ENCODE measurements around the gene ABCG1. TPM values are rescaled to one million over a fixed set of nuclear protein-coding genes. Genes with fewer than 3 reads are reported as not detected.

Gene ABCG1
- total RNA-seq, 2 experiments from 2014 or later: 11.6 to 16.3 TPM

DNA sequence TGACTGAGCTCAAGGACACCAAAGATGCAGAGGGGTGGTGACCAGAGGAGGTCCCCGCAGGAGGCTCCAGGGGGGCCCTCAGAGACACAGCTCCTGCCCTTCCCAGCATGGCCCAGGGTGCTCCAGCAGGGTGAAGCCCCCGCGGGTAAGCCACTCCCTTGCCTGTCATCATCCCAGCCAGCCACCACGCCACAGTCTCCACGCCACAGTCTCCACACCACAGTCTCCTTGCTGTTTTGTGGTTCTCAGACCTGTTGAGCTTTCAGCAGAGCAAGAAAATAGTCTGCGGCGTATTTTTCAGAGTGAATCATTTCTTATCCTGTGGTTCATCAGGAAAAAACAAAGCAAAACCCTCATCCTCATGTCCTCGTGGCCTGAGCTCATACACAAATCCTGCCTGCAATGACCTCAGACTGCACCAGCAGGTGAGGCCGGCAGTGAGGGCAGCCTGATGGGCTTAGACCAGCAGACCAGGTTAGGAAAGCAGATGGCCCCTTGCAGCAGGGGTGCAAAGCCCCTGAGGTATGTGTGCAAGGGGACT is 25.7 kb upstream of the ABCG1 start:
- H3K27me3 Mint-ChIP-seq: peaks cover 2% of the 10 kb centered on the region
- no peaks in the 10 kb centered on the region for H3K9me3 Mint-ChIP-seq (ENCODE audit: low read depth)
- peaks cover 58% of the 10 kb centered on the region for H3K4me1 Mint-ChIP-seq
- ChIA-PET CTCF (interaction anchor here (0.6 to 1.3 kb wide), 4 partner anchors 8 to 66 kb away, joined by 3 to 8 read pairs (median 4); no protein-coding TSS in a partner anchor), POLR2A (interaction anchor here (0.7 to 1.1 kb wide), 3 partner anchors 11 to 45 kb away, joined by 3 to 5 read pairs (median 3); no protein-coding TSS in a partner anchor)
- intact Hi-C loops (cut with DNase I, micrococcal nuclease): no loop called here
- peak overlapping the region; percentile 52 for H3K27ac Mint-ChIP-seq
- DNase-seq (peak; percentile 81), ATAC-seq (peak; percentile 43)
- no peak overlapping the region for H3K4me3 Mint-ChIP-seq
- H3K36me3 Mint-ChIP-seq (ENCODE audit: low read depth): no peaks in the 10 kb centered on the region

DNA sequence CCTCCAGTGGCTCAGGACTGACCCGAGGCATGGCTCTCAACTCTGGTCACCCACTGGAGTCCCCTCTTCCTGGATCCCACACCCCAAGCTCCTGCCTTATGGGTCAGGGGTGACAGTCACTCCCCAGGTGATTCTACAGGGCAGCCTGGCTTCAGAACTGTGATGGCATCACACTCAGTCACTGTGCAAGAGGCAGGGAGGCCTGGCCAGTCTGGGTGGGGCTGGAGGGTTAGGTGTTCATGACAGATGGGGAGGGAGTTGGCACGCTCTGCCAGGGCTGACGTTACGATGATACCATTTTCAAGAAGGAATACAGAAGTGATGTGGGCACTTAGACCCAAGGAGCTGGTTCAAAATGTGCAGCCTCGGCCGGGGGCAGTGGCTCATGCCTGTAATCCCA is 25.2 kb upstream of the ABCG1 start:
- no peak overlapping the region for H3K4me3 Mint-ChIP-seq
- intact Hi-C loops (cut with DNase I, micrococcal nuclease): no loop called here
- CTCF ChIA-PET: interaction anchor here (0.7 kb wide), 1 partner anchor 26 kb away, joined by 5 read pairs; no protein-coding TSS in a partner anchor
- DNase-seq: no peak
- H3K27me3 Mint-ChIP-seq: peaks cover 2% of the 10 kb centered on the region
- no peaks in the 10 kb centered on the region for H3K9me3 Mint-ChIP-seq (ENCODE audit: low read depth)
- no peak overlapping the region for H3K27ac Mint-ChIP-seq
- ATAC-seq: no peak
- H3K4me1 Mint-ChIP-seq: peaks cover 58% of the 10 kb centered on the region
- POLR2A ChIA-PET: no interaction called here
- no peaks in the 10 kb centered on the region for H3K36me3 Mint-ChIP-seq (ENCODE audit: low read depth)

DNA sequence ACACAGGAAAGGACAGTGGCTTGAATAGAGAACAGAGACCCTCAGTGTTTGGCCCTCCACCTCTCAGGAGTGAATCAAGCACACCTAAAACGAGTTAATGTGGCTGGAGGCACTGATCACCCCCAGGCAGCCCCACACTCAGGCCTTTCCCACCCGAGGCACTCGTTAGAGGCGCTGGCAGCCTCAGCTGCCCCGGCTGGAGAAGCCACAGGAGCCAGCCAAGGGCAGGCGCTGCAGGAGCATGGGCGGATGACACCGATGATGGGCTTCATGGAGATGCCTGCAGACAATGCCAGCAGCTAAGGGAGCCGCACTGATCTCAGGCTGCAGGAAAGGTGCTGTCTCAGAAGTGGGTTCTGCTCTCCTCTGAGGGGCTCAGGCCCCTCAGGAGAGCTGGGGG is 24.1 kb upstream of the ABCG1 start:
- Mint-ChIP-seq H3K36me3 (ENCODE audit: low read depth) (no peaks in the 10 kb centered on the region), H3K27me3 (peaks cover 2% of the 10 kb centered on the region), H3K4me1 (peaks cover 61% of the 10 kb centered on the region), H3K27ac (no peak overlapping the region), H3K4me3 (no peak overlapping the region), H3K9me3 (ENCODE audit: low read depth) (no peaks in the 10 kb centered on the region)
- POLR2A ChIA-PET: no interaction called here
- DNase-seq (no peak), ATAC-seq (no peak)
- CTCF ChIA-PET: interaction anchor here (0.6 to 0.7 kb wide), 2 partner anchors 45 to 48 kb away, joined by 3 read pairs; no protein-coding TSS in a partner anchor
- intact Hi-C loops (cut with DNase I, micrococcal nuclease): no loop called here

DNA sequence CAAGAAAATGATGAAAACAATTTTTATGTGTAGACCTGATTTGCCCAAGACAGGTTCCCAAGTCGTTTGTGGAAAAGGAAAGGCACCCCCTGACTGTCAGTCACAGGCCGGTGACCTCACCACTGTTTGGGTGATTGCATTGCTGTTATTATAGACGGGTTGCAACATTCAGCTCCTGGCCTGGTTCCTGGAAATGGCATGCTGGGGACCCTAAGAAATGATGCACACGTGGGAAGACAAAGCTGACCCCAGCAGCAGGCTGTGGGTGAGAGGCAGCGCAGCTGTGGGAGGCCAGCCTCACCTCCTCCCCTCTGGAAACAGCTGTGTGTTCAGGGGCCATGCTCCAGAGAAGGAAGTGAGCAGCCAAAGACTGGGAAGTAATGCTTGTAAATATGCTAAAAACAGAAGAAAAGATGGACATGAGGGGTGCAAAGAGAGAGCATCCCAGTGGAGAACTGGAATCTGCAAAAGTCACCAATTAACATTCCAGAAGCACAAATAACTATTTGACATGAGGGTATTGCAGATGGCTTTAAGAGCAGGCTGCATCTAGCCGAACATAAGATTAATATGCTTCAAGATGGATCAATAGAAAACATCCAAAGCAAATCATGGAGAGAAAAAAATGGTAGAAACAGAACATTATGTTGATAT is 23.4 kb upstream of the ABCG1 start:
- Mint-ChIP-seq H3K4me3 (no peak overlapping the region), H3K27ac (no peak overlapping the region), H3K27me3 (peaks cover 2% of the 10 kb centered on the region), H3K36me3 (ENCODE audit: low read depth) (no peaks in the 10 kb centered on the region), H3K4me1 (peaks cover 61% of the 10 kb centered on the region), H3K9me3 (ENCODE audit: low read depth) (no peaks in the 10 kb centered on the region)
- ChIA-PET POLR2A (no interaction called here), CTCF (interaction anchor here (0.7 kb wide), 1 partner anchor 45 kb away, joined by 3 read pairs; no protein-coding TSS in a partner anchor)
- ATAC-seq: no peak
- DNase-seq: no peak
- intact Hi-C loops (cut with DNase I, micrococcal nuclease): no loop called here

DNA sequence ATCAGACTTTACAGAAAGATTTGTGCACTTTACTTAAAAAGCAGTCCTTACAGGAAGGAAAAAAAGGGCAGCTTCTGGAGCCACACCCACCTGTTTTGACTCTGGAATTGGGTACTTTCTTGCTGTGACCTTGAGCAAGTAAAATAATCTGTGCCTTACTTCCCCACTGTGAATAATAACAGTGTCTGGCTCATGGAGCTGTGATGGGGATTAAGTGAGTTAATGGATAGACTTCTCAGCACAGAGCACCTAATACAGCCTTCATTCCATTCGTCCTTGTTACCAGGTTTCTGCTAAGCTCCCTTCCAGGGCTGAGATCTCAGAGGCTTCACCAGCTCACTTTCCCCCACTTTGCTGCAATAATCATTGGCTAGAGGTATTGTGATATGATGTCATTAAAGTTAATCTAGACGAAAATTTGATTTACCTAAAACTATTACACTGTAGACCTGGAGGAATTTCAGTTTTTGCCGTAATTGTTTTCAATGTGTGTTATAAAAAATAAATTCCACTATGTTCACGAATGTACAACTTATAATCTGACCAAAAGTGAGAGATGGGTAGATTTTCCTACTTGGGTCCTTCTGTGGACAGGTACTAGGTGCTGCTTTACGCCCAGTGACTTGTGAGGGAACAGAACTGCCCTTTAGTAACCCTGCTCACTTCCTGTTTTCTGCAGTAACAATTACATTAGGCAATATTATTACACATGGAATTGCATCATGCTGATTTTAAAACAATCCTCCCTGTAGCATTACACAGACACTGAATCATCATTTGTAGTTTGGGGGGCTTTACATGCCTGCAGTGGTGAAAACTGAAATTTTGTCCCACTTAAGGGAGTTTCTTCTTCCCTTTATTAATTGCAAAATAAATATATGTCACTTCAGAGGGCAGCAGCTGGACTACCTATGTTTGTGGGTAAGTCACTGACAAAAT is 19.7 kb upstream of the ABCG1 start:
- no peaks in the 10 kb centered on the region for H3K27me3 Mint-ChIP-seq
- intact Hi-C loops (cut with DNase I, micrococcal nuclease): loop anchor here in 1 of 2 experiments (1.0 kb wide), 1 partner anchor 21 kb away; no protein-coding TSS in a partner anchor
- ChIA-PET CTCF (interaction anchor here (0.6 to 1.3 kb wide), 7 partner anchors 10 to 163 kb away, joined by 3 to 6 read pairs (median 3); no protein-coding TSS in a partner anchor), POLR2A (interaction anchor here (0.5 kb wide), 1 partner anchor 329 kb away, joined by 3 read pairs; no protein-coding TSS in a partner anchor)
- DNase-seq: no peak
- ATAC-seq: peak; percentile 85
- H3K27ac Mint-ChIP-seq: peak overlapping the region; percentile 83
- H3K36me3 Mint-ChIP-seq (ENCODE audit: low read depth): no peaks in the 10 kb centered on the region
- H3K4me3 Mint-ChIP-seq: no peak overlapping the region
- peaks cover 62% of the 10 kb centered on the region for H3K4me1 Mint-ChIP-seq
- H3K9me3 Mint-ChIP-seq (ENCODE audit: low read depth): no peaks in the 10 kb centered on the region

DNA sequence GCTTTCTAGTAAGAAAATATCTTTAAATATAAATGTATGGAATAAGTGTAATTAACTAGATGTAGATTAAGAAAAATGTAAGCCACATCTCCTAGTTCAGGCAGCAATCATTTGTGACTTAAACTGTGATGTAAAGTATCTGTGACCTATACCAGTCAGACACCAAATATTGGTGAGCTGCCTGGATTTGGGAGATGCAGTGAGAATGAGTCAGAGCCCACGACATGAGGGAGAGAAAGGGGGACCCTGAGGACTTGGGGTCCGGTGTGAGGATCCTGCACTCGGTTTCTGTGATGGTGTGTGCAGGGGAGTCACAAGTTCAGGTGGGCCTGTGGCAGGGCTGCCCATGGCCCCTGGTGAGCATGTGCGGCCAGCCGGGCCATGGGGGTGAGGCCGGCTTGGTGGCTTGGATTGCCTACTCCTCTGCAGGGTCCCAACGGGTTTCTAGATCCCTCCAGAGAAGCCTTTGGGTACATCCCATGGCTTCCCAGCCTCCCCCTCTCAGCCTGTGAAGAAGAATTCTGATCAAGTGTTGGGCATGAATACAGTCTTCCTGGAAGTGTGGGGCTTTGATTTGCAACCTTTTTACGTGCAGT is 19.0 kb upstream of the ABCG1 start:
- intact Hi-C loops (cut with DNase I, micrococcal nuclease): loop anchor here in 1 of 2 experiments (1.0 kb wide), 1 partner anchor 20 kb away; no protein-coding TSS in a partner anchor
- no peak for DNase-seq
- peak; percentile 62 for ATAC-seq
- H3K4me3 Mint-ChIP-seq: no peak overlapping the region
- peaks cover 58% of the 10 kb centered on the region for H3K4me1 Mint-ChIP-seq
- POLR2A ChIA-PET: no interaction called here
- peak overlapping the region; percentile 40 for H3K27ac Mint-ChIP-seq
- no peaks in the 10 kb centered on the region for H3K27me3 Mint-ChIP-seq
- CTCF ChIA-PET: interaction anchor here (1.2 kb wide), 1 partner anchor 13 kb away, joined by 3 read pairs; no protein-coding TSS in a partner anchor
- H3K9me3 Mint-ChIP-seq (ENCODE audit: low read depth): no peaks in the 10 kb centered on the region
- no peaks in the 10 kb centered on the region for H3K36me3 Mint-ChIP-seq (ENCODE audit: low read depth)

DNA sequence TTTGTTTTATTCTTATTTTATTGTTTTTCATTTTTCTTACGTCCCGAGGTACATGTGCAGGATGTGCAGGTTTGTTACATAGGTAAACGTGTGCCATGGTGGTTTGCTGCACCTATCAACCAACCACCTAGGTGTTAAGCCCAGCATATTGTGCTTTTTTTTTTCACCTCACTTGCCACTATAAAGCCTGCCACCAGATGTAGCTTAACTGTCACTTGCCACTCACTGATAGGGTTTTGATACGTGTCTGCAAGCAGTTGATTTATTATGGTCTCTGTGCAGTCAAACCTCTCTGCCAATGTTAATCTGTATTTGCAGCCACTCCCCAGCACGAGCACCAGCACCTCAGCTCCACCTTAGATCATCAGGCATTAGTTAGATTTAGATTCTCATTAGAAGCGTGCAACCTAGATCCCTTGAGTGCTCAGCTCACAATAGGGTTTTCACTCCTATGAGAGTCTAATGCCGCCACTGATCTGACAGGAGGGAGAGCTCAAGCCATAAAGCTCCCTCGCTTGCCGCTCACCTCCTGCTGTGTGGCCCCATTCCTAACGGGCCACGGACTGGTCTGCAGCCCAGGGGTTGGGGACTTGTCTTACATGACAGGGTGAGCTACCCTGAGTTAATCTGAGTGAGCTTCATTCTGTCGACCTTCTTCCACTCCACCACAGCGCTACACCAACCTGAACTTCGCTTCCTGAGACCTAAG is 17.9 kb upstream of the ABCG1 start:
- Mint-ChIP-seq H3K4me1 (peaks cover 58% of the 10 kb centered on the region), H3K36me3 (ENCODE audit: low read depth) (no peaks in the 10 kb centered on the region), H3K27me3 (no peaks in the 10 kb centered on the region), H3K9me3 (ENCODE audit: low read depth) (no peaks in the 10 kb centered on the region), H3K27ac (peak overlapping the region; percentile 39), H3K4me3 (no peak overlapping the region)
- ChIA-PET POLR2A (interaction anchor here (0.7 to 1.2 kb wide), 3 partner anchors 13 to 19 kb away, joined by 3 to 7 read pairs (median 4); no protein-coding TSS in a partner anchor), CTCF (interaction anchor here (0.7 to 1.6 kb wide), 7 partner anchors 8 to 58 kb away, joined by 3 to 5 read pairs (median 3); no protein-coding TSS in a partner anchor)
- ATAC-seq (no peak), DNase-seq (no peak)
- intact Hi-C loops (cut with DNase I, micrococcal nuclease): no loop called here

DNA sequence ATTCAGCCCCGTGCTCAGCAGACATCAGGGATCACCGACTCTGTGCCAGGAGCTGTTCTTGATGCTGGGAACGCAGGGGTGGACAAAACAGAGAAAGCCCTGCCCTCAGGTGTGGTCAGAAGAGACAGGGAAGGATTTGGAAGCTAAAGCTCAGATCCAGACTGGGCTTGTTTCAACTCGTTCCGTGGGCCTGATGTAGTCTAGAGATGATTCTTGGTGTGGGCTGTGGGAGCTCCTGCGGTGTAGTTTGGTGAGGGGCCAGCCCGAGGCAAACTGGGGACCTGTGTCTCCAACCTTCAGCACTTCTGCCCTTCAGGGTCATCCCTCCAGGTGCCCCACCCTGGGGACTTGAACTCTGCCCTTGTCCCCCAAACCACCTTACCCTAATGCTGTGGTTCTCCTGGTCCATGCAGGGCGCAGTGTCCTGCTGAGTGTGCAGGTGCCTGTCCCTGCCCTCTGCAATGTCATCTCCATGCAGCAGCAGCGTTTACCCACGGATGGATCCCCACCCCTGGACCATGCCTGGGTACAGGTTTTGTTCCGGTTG is 17.3 kb upstream of the ABCG1 start:
- H3K36me3 Mint-ChIP-seq (ENCODE audit: low read depth): no peaks in the 10 kb centered on the region
- H3K9me3 Mint-ChIP-seq (ENCODE audit: low read depth): no peaks in the 10 kb centered on the region
- ATAC-seq (no peak), DNase-seq (no peak)
- CTCF ChIA-PET: interaction anchor here (0.6 to 1.6 kb wide), 7 partner anchors 9 to 57 kb away, joined by 3 to 5 read pairs (median 3); no protein-coding TSS in a partner anchor
- POLR2A ChIA-PET: interaction anchor here (0.9 to 1.2 kb wide), 2 partner anchors 13 to 19 kb away, joined by 3 to 7 read pairs; no protein-coding TSS in a partner anchor
- H3K27ac Mint-ChIP-seq: no peak overlapping the region
- H3K27me3 Mint-ChIP-seq: no peaks in the 10 kb centered on the region
- intact Hi-C loops (cut with DNase I, micrococcal nuclease): no loop called here
- no peak overlapping the region for H3K4me3 Mint-ChIP-seq
- H3K4me1 Mint-ChIP-seq: peaks cover 58% of the 10 kb centered on the region

DNA sequence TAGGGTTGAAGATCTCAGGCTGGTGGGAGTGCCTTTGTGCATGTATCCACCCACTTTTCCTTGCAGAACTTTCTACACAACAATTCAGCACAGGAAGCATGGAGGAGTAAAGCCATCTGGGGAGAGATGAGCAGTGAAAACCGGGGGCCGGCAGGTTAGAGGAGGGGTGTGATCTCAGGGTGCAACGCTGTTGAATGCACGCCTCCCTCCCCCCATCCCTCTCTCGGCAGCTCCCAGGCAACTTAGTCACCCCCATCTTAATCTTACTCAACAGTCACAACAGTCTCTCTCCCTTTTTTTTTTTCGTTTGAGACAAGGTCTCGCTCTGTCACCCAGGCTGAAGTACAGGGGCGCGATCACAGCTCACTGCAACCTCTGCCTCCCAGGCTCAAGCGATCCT is 16.6 kb upstream of the ABCG1 start:
- ATAC-seq (no peak), DNase-seq (no peak)
- Mint-ChIP-seq H3K27ac (no peak overlapping the region), H3K4me1 (peaks cover 53% of the 10 kb centered on the region), H3K4me3 (no peak overlapping the region), H3K9me3 (ENCODE audit: low read depth) (no peaks in the 10 kb centered on the region), H3K27me3 (no peaks in the 10 kb centered on the region), H3K36me3 (ENCODE audit: low read depth) (no peaks in the 10 kb centered on the region)
- intact Hi-C loops (cut with DNase I, micrococcal nuclease): no loop called here
- CTCF ChIA-PET: interaction anchor here (0.6 kb wide), 1 partner anchor 35 kb away, joined by 3 read pairs; no protein-coding TSS in a partner anchor
- POLR2A ChIA-PET: no interaction called here

DNA sequence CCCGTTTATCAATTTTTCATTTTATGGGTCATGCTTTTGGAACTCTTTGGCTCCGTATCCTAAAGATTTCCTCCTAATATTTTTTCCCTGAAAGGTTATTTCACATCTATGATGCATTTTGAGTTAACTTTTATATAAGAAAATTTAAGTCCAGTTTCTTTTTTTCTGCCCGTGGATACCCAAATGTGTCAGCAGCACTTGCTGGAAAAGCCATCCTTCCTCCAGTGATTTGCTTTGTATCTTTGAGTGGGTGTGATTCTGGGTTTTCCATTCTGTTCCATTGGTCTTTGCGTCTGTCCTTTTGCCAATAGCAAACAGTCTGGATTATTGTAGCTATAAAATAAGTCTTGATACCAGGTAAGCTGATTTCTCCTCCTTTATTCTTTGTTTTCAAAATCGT is 15.6 kb upstream of the ABCG1 start:
- no peak overlapping the region for H3K4me3 Mint-ChIP-seq
- no peaks in the 10 kb centered on the region for H3K36me3 Mint-ChIP-seq (ENCODE audit: low read depth)
- no peaks in the 10 kb centered on the region for H3K27me3 Mint-ChIP-seq
- CTCF ChIA-PET: no interaction called here
- ATAC-seq: no peak
- POLR2A ChIA-PET: no interaction called here
- no peak for DNase-seq
- intact Hi-C loops (cut with DNase I, micrococcal nuclease): no loop called here
- peaks cover 48% of the 10 kb centered on the region for H3K4me1 Mint-ChIP-seq
- no peak overlapping the region for H3K27ac Mint-ChIP-seq
- no peaks in the 10 kb centered on the region for H3K9me3 Mint-ChIP-seq (ENCODE audit: low read depth)

Measured in activated CD4-positive, alpha-beta T cell treated with anti-CD3 and anti-CD28 coated beads for 36 hours (primary cell).